GM06990 (cell line): Measurements from ENCODE around the gene PTPRD.

Source experiments
- DNase-seq: peaks from one replicate; pipeline ENCODE4 v3.0.0-alpha.2; 2011; ENCODE audit not compliant: insufficient read length; ENCODE audit errors: extremely low read depth
- H3K27me3 ChIP-seq: replicated peaks from 2 replicates; pipeline ENCODE4 v1.6.0; 2011; ENCODE audit warnings: low read length; ENCODE audit not compliant: control insufficient read depth, insufficient read depth
- H3K36me3 ChIP-seq: 2 replicates; pipeline ENCODE4 v1.5.1; 2011; ENCODE audit warnings: low read length; ENCODE audit not compliant: control insufficient read depth, insufficient read depth
- H3K4me3 ChIP-seq: replicated peaks from 2 replicates; pipeline ENCODE4 v1.5.1; 2011; ENCODE audit warnings: low read depth, mild to moderate bottlenecking, control low read depth, low read length
- TF ChIP-seq, protein P1 (sequence below): IDR thresholded peaks from 2 replicates; pipeline ENCODE4 v1.5.1; 2011; ENCODE audit warnings: low read length, control low read depth, mild to moderate bottlenecking, inconsistent platforms; ENCODE audit not compliant: insufficient read depth, poor library complexity, severe bottlenecking

The PTPRD gene

DNA sequence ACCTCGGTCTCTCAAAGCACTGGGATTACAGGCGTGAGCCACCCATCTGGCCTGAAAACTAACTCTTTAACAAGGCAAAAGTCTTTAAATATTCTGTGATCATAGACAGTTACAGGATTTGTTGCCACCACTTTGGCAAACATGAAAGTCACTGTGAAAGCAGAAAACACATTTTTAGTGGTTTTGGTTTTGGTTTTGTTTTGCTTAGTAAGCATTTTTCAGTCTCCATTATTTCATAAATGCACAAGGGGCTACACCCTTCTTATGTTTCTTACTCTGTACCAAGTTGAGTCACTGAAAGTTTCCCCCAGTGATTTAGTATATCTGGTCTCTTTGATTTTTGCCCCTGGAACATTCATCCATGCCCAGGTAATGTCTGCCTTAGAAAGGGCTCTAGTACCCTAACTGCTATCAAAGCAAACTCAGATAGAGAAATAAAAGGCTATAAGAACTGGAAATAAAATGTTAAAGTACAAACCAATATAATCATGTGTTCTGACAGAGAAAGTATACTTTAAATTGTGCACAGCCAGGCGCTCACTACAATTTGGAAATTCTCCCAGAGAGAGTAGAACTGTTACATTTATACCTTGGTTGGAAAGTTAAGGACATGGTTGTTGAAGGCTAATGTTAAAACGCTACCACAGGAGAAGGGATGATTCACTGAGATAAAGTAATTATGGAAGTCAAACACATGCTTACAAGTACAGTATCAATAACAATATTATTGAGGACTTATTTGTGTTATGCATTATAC, 1790.7 kb downstream of the PTPRD start:
- no peak for DNase-seq
- Histone ChIP-seq H3K36me3 (no peaks in the 10 kb centered on the region), H3K27me3 (no peaks in the 10 kb centered on the region), H3K4me3 (no peak overlapping the region)
- TF ChIP-seq, protein P1, sequence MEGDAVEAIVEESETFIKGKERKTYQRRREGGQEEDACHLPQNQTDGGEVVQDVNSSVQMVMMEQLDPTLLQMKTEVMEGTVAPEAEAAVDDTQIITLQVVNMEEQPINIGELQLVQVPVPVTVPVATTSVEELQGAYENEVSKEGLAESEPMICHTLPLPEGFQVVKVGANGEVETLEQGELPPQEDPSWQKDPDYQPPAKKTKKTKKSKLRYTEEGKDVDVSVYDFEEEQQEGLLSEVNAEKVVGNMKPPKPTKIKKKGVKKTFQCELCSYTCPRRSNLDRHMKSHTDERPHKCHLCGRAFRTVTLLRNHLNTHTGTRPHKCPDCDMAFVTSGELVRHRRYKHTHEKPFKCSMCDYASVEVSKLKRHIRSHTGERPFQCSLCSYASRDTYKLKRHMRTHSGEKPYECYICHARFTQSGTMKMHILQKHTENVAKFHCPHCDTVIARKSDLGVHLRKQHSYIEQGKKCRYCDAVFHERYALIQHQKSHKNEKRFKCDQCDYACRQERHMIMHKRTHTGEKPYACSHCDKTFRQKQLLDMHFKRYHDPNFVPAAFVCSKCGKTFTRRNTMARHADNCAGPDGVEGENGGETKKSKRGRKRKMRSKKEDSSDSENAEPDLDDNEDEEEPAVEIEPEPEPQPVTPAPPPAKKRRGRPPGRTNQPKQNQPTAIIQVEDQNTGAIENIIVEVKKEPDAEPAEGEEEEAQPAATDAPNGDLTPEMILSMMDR, result no peak

DNA sequence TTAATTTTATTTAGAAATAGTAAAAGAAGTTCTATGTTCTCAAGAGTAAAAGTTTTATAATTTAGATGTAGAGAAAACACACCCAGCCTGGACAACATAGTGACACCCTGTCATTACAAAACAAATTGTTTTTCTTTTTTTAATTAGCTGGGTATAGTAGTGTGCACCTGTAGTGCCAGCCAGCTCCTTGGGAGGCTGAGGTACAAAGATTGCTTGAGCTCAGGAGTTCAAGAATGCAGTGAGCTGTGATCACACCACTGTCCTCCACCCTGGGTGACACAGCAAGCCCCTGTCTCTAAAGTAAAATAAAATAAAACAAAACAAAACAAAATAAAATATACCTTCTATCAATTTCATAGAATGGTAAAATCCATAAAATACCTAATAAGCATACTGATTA, 1795.5 kb downstream of the PTPRD start:
- no peak for DNase-seq
- Histone ChIP-seq H3K27me3 (no peaks in the 10 kb centered on the region), H3K36me3 (no peaks in the 10 kb centered on the region), H3K4me3 (no peak overlapping the region)
- TF ChIP-seq, protein P1, result no peak

DNA sequence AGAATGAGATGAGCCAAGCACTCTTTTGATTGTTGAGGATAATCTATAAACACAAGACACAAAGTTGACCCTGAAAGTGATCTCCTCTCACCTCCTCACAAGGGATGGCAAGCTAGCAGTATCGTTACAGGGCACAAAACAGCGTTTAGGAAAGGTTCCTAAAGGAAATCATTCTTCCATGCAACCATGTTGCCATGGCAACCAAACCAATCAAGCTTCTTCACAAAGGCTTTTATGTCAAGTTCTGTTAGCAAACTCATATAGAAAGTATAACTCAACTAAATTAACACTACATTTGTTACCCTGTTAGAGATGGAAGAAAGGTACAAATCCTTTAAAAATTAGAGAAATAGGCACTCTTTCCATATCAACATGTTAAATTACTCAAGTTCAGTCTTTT, 1796.4 kb downstream of the PTPRD start:
- H3K27me3 ChIP-seq, result no peaks in the 10 kb centered on the region
- no peaks in the 10 kb centered on the region for H3K36me3 ChIP-seq
- TF ChIP-seq, protein P1, result no peak
- H3K4me3 ChIP-seq, result no peak overlapping the region
- no peak for DNase-seq

DNA sequence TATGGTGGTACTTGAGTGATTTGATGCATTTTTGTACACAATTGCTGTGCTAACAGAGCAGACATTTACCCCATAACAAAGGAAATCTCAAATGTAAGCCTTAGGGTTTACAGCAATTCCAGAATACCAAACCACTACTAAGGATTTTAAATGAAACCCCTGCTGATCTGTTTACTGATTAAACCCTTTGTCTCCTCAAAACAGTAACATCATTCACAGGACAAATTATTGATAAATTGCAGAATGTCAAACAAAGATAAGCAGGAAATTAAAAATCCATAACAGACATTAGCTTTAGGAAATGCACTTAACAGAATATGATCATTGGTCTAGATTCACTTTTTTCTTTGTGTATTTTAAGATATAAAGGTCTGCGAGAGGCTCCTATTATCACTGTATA, 1796.9 kb downstream of the PTPRD start:
- TF ChIP-seq, protein P1, result no peak
- DNase-seq, result no peak
- no peak overlapping the region for H3K4me3 ChIP-seq
- no peaks in the 10 kb centered on the region for H3K27me3 ChIP-seq
- H3K36me3 ChIP-seq, result no peaks in the 10 kb centered on the region

DNA sequence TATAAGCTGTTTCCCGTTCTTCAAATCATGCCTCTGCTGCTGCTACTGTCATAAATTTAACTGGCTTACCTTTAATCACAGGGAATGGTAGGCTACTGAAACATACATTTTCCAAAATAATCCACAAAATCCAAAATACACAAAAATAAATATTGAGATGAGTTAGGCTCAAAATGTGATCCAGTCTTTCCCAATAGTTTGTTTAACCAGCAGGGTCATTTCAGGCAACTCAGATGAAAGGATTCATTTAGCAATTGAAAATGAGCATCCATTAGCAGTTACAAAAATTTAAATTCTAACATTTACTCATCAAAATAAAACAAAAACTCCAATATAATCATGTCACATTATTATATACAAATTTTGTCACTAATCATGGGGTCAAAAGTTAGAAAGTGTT, 1797.6 kb downstream of the PTPRD start:
- Histone ChIP-seq H3K27me3 (no peaks in the 10 kb centered on the region), H3K4me3 (no peak overlapping the region), H3K36me3 (no peaks in the 10 kb centered on the region)
- TF ChIP-seq, protein P1, result no peak
- DNase-seq, result no peak

DNA sequence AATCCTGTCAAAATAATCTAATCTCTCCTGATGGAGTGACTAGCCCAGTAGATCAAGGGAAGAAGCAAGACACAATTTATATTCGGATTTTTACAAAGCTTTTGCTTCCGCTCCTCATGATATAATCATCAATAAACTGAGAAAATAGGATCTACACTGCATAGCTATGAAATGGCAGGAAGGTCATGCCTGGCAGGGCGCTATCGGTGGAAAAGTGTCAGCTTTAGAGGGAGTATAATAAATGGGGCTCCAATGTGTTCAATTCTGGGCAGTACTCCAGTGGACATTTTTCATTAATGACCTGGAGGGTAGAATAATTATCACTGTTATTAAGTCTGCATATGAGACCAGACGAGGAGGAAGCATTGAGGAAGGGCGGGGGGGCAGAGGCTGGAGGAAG, 1799.9 kb downstream of the PTPRD start:
- no peak for DNase-seq
- no peaks in the 10 kb centered on the region for H3K36me3 ChIP-seq
- H3K4me3 ChIP-seq, result no peak overlapping the region
- TF ChIP-seq, protein P1, result no peak
- H3K27me3 ChIP-seq, result no peaks in the 10 kb centered on the region
